NOMO-1 treated with DMSO at 0.1 percent for 48 hours (cell line): ENCODE data around the gene NLGN1.
A peak's percentile ranks its signal among the peaks of the same experiment; 100 is the strongest.

Experiments
- DNase-seq: peaks from one replicate; lab custom pipeline; 2025; ENCODE audit not compliant: unreplicated experiment; lab: John Stamatoyannopoulos, UW

The NLGN1 gene

DNA sequence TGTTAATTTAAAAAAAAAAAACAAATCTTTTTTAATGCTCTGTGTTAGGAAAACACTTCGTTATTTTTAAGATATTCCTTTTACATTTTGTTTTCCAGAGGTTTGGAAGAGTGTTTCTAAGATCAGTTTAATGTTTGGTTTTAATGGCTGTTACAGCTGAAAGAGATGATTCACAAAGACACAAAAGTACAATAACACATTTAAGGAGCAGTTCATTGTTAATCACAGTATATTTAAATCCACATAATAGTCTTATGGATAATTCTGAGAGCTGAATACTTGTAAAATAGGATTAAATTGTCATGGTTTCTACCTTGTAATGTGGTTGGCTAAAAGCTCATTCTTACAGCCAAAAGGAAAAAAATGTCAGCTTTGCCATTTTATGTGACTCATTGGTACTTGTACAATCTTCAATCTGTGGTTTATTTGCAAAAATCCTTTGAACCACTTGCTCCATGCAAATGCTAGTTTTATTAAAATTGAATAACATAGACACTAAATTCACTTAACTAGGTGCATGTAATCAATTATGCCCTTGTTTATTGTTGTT lies 426.4 kb downstream of the NLGN1 start:
- no peak for DNase-seq

GRCh38 chr3:173825730-173826129 lies 428.2 kb downstream of the NLGN1 start:
- no peak for DNase-seq

GRCh38 chr3:173826416-173826815 lies 428.9 kb downstream of the NLGN1 start:
- no peak for DNase-seq

DNA sequence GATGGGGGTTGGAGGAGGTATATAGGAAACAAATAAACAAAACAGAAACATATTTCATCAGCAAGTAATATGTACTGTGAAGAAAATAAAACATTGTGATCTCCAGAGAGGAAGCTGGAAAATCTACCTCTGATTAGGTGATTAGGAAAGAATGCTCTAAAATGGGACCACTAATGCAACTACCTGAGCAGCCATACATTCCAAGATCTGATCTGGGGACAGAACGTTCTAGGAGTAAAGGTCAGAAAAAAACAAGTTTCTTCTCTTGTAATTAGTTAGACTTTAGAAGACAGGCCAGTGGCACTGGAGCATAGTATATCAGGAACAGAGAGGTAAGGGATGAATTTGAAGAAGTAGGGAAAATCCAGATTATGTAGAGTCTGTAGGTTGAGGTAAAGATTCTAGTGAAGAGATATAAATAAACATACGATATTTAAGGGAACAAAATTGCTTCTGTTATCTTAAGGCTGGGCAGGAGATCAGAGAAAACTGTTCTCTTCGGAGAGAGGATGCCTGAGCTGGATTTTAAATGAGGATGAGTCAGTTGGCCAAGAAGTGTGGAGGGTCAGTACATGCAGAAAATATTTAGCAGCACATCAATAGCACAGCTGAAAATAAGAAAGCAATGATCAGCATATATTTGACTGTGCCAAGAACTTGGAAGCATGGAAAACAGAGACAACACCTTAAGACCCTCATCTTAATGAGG lies 429.5 kb downstream of the NLGN1 start:
- no peak for DNase-seq

DNA sequence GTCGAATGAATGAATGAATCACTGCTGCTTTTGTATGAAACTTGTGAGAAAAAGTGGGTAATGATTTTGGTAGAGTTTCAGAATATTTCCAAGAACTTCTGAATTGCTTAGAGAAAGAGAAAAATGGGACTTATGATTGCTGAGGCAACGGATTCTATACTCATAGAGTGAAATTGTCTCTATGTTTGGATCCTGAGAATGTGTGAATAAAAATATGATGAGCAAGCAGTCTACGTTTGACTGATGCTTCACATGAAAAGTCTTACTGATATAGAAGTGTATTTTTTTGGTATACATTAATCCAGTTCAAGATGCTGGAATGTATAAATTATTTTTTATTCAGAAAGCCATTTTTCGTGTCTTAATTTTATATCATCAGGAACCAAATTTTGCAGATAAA lies 441.1 kb downstream of the NLGN1 start:
- no peak for DNase-seq

DNA sequence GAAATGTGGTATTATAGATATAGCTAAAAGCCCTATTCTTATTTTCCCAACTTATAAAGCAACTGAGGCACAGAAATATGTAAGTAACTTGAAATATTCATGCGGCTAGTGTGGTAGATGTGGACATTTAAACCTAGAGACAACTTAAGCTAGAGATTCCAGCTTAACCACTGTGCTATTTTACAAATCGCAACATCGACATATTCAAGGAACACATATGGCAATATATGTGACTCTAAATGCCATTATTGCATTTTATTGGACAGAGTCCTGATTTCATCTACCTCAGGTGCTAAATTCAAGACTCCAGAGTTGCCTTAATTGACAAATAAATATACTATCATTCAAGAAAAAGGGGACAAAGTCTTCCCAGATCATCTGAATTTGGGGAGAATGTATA lies 442.3 kb downstream of the NLGN1 start:
- DNase-seq, result no peak

DNA sequence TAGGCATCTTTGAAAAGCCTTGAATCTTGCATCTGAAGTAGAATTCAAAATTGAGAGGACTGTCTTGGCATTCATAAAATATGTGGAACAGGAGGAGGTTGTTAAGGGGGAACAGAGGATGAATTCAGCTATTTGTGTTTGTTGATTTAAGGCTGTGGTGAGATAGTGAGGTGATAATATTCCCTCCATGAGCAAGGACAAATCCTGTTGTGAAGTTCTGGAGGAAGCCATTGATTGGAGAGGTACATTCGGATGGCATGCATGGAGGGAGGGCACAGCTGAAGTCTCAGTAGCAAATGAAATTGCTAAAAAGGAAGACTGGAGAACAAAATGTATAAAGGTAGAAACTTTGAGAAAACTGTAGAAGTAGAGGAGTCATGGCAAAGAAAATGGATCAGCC lies 443.8 kb downstream of the NLGN1 start:
- no peak for DNase-seq

DNA sequence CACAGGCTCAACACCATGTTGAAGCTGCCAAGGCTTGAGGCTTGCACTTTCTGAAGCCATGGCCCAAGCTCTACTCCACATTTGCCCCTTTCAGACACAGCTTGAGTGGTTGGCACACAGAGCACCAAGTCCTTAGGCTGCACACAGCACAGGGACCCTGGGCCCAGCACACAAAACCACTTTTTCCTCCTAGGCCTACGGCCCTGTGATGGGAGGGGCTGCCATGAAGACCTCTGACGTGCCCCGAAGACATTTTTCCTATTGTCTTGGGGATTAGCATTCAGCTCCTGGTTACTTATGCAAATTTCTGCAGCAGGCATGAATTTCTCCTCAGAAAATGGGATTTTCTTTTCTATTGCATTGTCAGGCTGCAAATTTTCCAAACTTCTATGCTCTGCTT lies 445.5 kb downstream of the NLGN1 start:
- no peak for DNase-seq

DNA sequence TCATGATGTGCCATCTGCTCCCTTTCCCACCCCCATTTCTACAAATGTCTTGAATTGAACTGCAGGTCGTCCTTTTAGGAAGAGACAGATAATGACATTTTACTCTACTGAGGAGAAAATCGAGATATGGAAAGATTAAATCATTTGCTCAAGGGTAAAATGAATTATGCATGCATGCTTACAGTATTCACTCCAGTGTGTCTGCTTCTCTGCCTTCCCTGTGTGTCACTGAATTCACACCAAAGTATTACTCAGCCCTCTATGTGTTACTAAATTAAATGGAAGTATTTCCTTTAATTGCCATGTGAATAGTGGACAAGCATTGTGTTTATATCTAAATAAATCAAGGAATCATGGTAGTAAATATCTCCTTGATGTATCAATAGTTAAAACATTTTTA lies 449.0 kb downstream of the NLGN1 start:
- no peak for DNase-seq

DNA sequence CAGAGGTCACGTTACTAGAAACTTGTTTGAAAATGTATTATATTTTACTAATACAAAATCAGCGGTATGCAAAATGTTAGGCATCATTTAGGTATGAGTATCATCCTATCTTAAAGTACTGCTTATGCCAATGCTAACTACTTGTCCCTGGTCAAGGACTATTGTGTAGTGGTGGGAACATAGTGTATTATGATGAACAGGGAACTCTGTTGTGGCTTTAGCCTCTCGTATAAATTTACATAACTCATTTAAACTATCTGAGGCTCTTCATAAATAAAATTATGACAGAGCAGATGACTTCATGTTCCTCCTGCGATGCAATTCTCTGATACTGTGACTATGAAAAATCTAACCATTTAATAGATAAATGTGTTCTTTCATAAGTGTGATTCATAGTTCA lies 451.9 kb downstream of the NLGN1 start:
- no peak for DNase-seq

GRCh38 chr3:173857154-173857553 lies 459.6 kb downstream of the NLGN1 start:
- no peak for DNase-seq

- no peak for DNase-seq
These were observed 465.2 kb downstream of the NLGN1 start for GRCh38 chr3:173862701-173863100.

DNA sequence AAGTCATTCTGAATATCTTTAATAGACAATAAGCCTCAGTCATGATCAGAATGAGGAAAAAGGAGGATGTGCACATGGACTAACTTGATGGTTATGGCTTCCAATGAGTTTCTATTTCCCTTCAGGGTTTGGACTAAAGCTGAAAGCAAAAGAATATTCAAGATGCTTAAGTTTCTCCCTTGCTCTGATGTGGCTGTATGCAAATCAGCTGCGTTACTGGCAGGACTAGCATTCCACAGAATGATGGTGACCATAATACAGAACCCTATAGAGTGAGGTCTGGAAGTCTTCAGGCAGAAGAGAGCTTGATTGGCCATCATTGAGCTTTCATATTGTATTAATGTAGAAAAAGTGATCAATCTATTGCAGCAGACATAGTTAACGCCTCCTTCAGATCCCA lies 466.0 kb downstream of the NLGN1 start:
- no peak for DNase-seq

DNA sequence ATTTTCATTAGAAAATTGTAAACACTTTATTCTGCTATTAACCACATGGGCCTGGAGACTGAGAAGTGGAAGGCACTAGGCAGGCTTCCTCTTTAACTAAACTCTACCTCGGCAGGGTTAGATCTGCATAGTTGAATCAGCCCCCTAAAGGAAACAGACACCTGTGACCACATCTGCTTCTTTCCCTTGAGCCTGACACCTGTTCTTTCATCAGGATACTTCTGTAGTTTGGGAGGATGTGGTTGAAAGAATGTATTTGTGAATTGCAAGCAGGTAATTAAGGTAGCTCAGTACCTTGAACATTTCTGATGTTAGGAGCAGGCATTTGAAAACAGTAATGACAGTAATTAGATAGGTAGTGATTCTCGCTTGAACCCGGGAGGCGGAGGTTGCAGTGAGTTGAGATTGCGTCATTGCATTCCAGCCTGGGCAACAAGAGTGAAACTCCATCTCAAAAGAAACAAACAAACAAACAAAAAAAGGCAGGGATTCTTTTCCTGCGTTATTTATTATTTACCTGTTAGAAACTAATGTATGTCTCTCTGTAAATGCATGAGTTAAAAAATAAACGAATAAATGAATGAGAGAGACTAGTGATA lies 468.5 kb downstream of the NLGN1 start:
- DNase-seq, result no peak

GRCh38 chr3:173869766-173870165 lies 472.2 kb downstream of the NLGN1 start:
- DNase-seq, result no peak

GRCh38 chr3:173870976-173871375 lies 473.4 kb downstream of the NLGN1 start:
- no peak for DNase-seq

GRCh38 chr3:173875790-173876189 lies 478.2 kb downstream of the NLGN1 start:
- no peak for DNase-seq

- no peak for DNase-seq
These were observed 478.9 kb downstream of the NLGN1 start for GRCh38 chr3:173876476-173876875.

GRCh38 chr3:173887888-173888287 lies 490.3 kb downstream of the NLGN1 start:
- DNase-seq, result no peak

- DNase-seq, result no peak
These were observed 492.1 kb downstream of the NLGN1 start for GRCh38 chr3:173889596-173889995.

- no peak for DNase-seq
These were observed 492.5 kb downstream of the NLGN1 start for GRCh38 chr3:173890091-173890490.

DNA sequence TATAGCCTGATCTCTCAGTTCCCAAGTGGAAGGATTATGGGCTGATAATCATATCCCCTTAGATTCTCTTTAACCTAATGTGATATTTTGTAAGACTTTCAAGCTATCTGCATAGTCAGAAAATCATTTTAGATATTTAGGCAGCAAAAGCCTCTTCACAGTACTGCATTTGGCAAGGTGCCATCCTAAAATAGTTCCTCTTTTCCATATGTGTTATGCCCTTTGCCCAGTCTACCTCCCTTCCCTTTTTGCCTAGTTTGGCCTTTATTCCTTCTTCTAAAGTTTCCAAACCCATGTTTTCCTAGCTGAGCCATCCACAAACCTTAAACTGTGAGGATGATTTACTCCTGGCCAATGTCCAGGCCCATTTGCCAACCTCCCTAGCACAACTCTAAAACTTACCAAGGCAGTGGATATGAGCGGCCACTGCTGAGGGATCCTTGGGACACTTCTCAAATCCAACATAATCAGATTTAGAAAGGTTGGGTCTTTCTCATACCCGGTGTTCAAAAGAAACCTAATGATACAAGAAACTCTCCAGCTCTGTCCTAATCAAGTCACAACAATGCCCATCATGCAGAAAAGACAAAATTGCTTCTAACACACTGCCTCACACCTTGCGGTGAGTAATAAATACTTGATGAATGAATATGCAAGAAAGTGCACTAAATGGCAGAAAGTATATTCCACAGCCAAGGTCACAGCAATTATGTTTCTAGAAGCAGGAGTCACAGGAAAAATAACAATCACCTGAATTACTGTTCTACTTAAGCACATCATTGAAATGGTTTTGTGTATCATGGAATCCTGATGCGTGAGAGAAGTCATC lies 493.9 kb downstream of the NLGN1 start:
- DNase-seq, result peak; percentile 10
